Panc1 (cell line): ENCODE results near the gene RHBG. TPM values are rescaled to one million over a fixed set of nuclear protein-coding genes. Genes with fewer than 3 reads are reported as not detected.

Experiments
- ATAC-seq: fragments of 200-7000 bp; cut with Tn5 transposase; 2 replicates; pipeline ENCODE4 v1.9.1; 2020; ENCODE audit warnings: mild to moderate bottlenecking, moderate library complexity
- Bru-seq: library from RNA; stranded (reverse); fragments of 400-500 nt; gene quantifications from one replicate; lab custom pipeline; 2021; lab: Mats Ljungman, UMichigan
- BruChase-seq, 2 experiments: library from RNA; stranded (reverse); fragments of 400-500 nt; gene quantifications; one replicate each; lab custom pipeline; 2021; lab: Mats Ljungman, UMichigan
- BruUV-seq: library from RNA; stranded (reverse); fragments of 400-500 nt; replicated peaks from 2 replicates; lab custom pipeline; 2021; lab: Mats Ljungman, UMichigan
- CTCF ChIA-PET: fragments of 300-600 bp; sonication (Branson Sonifier 250); formaldehyde crosslinking; loops from one replicate; lab custom pipeline; 2022; ENCODE audit warnings: antibody characterized with exemption; lab: Charles Lee
- POLR2A ChIA-PET: fragments of 300-600 bp; sonication (Branson Sonifier 250); formaldehyde crosslinking; loops from one replicate; lab custom pipeline; 2022; ENCODE audit warnings: antibody characterized with exemption; lab: Charles Lee
- DNase-seq: peaks from one replicate; pipeline ENCODE4 v3.0.0-alpha.2; 2010; ENCODE audit warnings: low read depth, low spot score
- H3K27ac ChIP-seq: 2 replicates; pipeline ENCODE4 v1.5.1; 2011; ENCODE audit warnings: mild to moderate bottlenecking, low read length, inconsistent platforms
- H3K27me3 ChIP-seq: fragments of 200-500 bp; sonication (Bioruptor generic); 2 replicates; pipeline ENCODE4 v1.6.0; 2014; ENCODE audit warnings: low read length, inconsistent platforms; ENCODE audit not compliant: control insufficient read depth, insufficient read depth
- H3K36me3 ChIP-seq: fragments of 200-500 bp; sonication (Bioruptor generic); 2 replicates; pipeline ENCODE4 v1.5.1; 2014; ENCODE audit warnings: inconsistent platforms, mild to moderate bottlenecking, low read length, moderate library complexity; ENCODE audit not compliant: control insufficient read depth, insufficient read depth
- H3K4me1 ChIP-seq: 2 replicates; pipeline ENCODE4 v1.5.1; 2011; ENCODE audit warnings: inconsistent platforms, mild to moderate bottlenecking, low read length, moderate library complexity; ENCODE audit not compliant: control insufficient read depth, insufficient read depth
- H3K4me3 ChIP-seq, 2 experiments: 2 replicates each; pipeline ENCODE4 v1.5.1; 2011 to 2012; ENCODE audit warnings: low read depth in 2 of 2, low read length in 2 of 2, mild to moderate bottlenecking in 2 of 2, inconsistent platforms in 1 of 2, moderate library complexity in 1 of 2
- H3K9me3 ChIP-seq: fragments of 200-500 bp; sonication (Bioruptor generic); 2 replicates; pipeline ENCODE4 v1.5.1; 2014; ENCODE audit warnings: low read depth, mild to moderate bottlenecking, inconsistent platforms, low read length, moderate library complexity; ENCODE audit not compliant: control insufficient read depth, insufficient read depth
- POLR2AphosphoS5 ChIP-seq: IDR thresholded peaks from 2 replicates; pipeline ENCODE4 v1.6.1; 2012; ENCODE audit warnings: mild to moderate bottlenecking, low read depth, low read length, moderate library complexity
- SIN3A ChIP-seq: IDR thresholded peaks from 2 replicates; pipeline ENCODE4 v1.6.1; 2012; ENCODE audit warnings: low read depth, mild to moderate bottlenecking, low read length, moderate library complexity, borderline replicate concordance; ENCODE audit not compliant: insufficient read depth
- TCF7L2 ChIP-seq: IDR thresholded peaks from 2 replicates; pipeline ENCODE4 v1.6.1; 2011; ENCODE audit warnings: mild to moderate bottlenecking, low read depth, low read length, inconsistent platforms
- in situ Hi-C: cut with HindIII; loops from 2 replicates; pipeline ENCODE4 v1.10.0; 2016; ENCODE audit warnings: low sequenced_read_pairs, low pct_unique_long_range_greater_than_20kb
- intact Hi-C: fragments of 100-400 bp; cut with micrococcal nuclease; formaldehyde crosslinking; loops from one replicate; pipeline ENCODE4 v1.10.0; 2022; ENCODE audit not compliant: unreplicated experiment
- long read RNA-seq: library from polyadenylated mRNA; unstranded; transcript quantifications from one replicate; pipeline ENCODE4 v2.0.0, GENCODE V29; 2021; ENCODE audit not compliant: unreplicated experiment
- polyA plus RNA-seq: library from polyadenylated mRNA; unstranded; fragments of >200 nt; gene quantifications from one replicate; pipeline ENCODE4 v1.2.1, GENCODE V29; 2012; ENCODE audit warnings: missing spikeins; ENCODE audit not compliant: insufficient read length
- total RNA-seq: library from RNA; stranded (reverse); gene quantifications from one replicate; pipeline ENCODE4 v1.2.1, GENCODE V29; 2021; ENCODE audit not compliant: unreplicated experiment
- TF ChIP-seq, protein P1 (sequence below), 2 experiments: IDR thresholded peaks; 2 replicates each; pipeline ENCODE4 v1.6.1; 2011 to 2012; ENCODE audit warnings: low read depth in 2 of 2, control low read depth in 1 of 2, low read length in 1 of 2, mild to moderate bottlenecking in 1 of 2, moderate library complexity in 1 of 2; ENCODE audit not compliant: insufficient read depth in 1 of 2
- TF ChIP-seq, protein P2 (sequence below): fragments of 450-650 bp; IDR thresholded peaks from 2 replicates; pipeline ENCODE4 v1.5.1; 2017; ENCODE audit warnings: mild to moderate bottlenecking

RHBG gene, protein sequence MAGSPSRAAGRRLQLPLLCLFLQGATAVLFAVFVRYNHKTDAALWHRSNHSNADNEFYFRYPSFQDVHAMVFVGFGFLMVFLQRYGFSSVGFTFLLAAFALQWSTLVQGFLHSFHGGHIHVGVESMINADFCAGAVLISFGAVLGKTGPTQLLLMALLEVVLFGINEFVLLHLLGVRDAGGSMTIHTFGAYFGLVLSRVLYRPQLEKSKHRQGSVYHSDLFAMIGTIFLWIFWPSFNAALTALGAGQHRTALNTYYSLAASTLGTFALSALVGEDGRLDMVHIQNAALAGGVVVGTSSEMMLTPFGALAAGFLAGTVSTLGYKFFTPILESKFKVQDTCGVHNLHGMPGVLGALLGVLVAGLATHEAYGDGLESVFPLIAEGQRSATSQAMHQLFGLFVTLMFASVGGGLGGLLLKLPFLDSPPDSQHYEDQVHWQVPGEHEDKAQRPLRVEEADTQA
- total RNA-seq (0.28 TPM), Bru-seq, nascent RNA (percentile 18 among the genes with signal in this experiment), BruChase-seq, experiment 1, labeled RNA remaining after a 2-hour chase (percentile 23 among the genes with signal in this experiment), BruChase-seq, experiment 2, labeled RNA remaining after a 6-hour chase (percentile 18 among the genes with signal in this experiment)
- not detected for polyA plus RNA-seq
- long read RNA-seq, result 0 reads

DNA sequence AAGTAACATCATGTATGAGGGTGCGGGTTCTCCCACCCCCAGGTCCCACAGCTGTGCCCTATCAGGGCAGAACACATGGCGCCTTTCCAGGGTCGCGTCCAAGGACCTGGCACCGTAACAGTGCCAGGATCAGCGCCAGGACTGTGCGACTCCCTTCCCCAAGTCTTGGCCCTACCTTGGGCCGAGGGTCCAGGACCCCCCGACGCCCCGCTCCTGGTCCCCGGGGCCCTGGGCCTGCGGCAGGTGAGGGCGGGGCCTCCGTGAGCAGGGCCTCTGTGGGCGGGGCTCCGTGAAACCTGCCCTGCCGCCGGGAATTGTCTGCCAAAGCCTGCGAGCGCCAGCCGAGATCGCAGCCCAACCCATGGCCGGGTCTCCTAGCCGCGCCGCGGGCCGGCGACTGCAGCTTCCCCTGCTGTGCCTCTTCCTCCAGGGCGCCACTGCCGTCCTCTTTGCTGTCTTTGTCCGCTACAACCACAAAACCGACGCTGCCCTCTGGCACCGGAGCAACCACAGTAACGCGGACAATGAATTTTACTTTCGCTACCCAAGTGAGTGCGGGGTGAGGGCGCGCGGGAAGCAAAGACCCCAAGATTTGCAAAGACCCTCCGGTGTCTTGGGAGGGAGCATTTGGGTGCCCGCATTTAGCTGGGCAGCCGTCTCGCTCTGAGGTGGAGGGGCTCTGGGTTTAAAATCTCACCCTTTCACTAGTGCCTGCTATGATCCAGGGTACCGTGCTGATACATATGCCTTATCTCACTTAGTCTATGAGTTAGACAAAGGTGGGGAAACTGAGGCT is at the start of gene RHBG:
TSS of gene RHBG (plus strand) at position 323 of the 796 bp plus-strand sequence. CDS start at position 362, 39 bp downstream.
- ATAC-seq, result peak; percentile 69
- TF ChIP-seq SIN3A (no peak), POLR2AphosphoS5 (no peak), TCF7L2 (no peak)
- TF ChIP-seq, protein P1, sequence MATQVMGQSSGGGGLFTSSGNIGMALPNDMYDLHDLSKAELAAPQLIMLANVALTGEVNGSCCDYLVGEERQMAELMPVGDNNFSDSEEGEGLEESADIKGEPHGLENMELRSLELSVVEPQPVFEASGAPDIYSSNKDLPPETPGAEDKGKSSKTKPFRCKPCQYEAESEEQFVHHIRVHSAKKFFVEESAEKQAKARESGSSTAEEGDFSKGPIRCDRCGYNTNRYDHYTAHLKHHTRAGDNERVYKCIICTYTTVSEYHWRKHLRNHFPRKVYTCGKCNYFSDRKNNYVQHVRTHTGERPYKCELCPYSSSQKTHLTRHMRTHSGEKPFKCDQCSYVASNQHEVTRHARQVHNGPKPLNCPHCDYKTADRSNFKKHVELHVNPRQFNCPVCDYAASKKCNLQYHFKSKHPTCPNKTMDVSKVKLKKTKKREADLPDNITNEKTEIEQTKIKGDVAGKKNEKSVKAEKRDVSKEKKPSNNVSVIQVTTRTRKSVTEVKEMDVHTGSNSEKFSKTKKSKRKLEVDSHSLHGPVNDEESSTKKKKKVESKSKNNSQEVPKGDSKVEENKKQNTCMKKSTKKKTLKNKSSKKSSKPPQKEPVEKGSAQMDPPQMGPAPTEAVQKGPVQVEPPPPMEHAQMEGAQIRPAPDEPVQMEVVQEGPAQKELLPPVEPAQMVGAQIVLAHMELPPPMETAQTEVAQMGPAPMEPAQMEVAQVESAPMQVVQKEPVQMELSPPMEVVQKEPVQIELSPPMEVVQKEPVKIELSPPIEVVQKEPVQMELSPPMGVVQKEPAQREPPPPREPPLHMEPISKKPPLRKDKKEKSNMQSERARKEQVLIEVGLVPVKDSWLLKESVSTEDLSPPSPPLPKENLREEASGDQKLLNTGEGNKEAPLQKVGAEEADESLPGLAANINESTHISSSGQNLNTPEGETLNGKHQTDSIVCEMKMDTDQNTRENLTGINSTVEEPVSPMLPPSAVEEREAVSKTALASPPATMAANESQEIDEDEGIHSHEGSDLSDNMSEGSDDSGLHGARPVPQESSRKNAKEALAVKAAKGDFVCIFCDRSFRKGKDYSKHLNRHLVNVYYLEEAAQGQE (IDR thresholded peaks at IDR 0.05; ENCODE audit: insufficient read depth in 1 of 2, low read depth in 2 of 2, low read length in 1 of 2), result no peak
- TF ChIP-seq, protein P2, sequence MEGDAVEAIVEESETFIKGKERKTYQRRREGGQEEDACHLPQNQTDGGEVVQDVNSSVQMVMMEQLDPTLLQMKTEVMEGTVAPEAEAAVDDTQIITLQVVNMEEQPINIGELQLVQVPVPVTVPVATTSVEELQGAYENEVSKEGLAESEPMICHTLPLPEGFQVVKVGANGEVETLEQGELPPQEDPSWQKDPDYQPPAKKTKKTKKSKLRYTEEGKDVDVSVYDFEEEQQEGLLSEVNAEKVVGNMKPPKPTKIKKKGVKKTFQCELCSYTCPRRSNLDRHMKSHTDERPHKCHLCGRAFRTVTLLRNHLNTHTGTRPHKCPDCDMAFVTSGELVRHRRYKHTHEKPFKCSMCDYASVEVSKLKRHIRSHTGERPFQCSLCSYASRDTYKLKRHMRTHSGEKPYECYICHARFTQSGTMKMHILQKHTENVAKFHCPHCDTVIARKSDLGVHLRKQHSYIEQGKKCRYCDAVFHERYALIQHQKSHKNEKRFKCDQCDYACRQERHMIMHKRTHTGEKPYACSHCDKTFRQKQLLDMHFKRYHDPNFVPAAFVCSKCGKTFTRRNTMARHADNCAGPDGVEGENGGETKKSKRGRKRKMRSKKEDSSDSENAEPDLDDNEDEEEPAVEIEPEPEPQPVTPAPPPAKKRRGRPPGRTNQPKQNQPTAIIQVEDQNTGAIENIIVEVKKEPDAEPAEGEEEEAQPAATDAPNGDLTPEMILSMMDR, result no peak
- in situ Hi-C loops (no loop called here), intact Hi-C loops (no loop called here)
- BruUV-seq, result no TSS peak
- Histone ChIP-seq H3K36me3 (no peaks in the 10 kb centered on the region; the same call in 1 of the 2 replicates), H3K27ac (0 out of 2 replicates have a peak within 1 kb of the TSS, but pooled peaks have one; percentile 54), H3K4me1 (peaks cover 5% of the 10 kb centered on the region; the same call in 1 of the 2 replicates), H3K4me3 (peak within 1 kb of the TSS; percentile 41 to 52), H3K9me3 (no peaks in the 10 kb centered on the region), H3K27me3 (no peaks in the 10 kb centered on the region)
- ChIA-PET POLR2A (no interaction called here), CTCF (interaction anchor here (1.1 kb wide), 1 partner anchor 13 kb away, joined by 3 read pairs; no protein-coding TSS in a partner anchor)
- no peak for DNase-seq

DNA sequence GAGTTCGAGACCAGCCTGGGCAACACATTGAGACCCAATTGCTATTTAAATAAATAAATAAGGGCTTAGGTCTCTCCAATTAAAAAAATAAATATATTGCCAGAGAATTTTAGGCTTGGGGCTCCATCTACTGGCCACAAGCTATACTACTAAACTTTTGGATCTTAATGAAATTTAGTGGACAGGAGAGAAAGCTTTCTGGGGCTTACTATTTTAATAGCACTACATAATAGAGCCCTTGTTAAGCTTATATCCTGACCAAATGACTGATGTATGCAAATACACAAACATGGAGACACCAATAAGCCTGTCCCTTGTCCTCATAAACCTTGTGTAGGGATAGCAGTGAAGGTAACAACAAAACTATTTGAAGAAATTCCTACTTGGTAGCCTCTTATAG is 49.3 kb upstream of the RHBG start:
- H3K27ac ChIP-seq, result no peak overlapping the region

More for the DNA sequence above, 49.3 kb upstream of the RHBG start:
- intact Hi-C loops (no loop called here), in situ Hi-C loops (no loop called here)
- Histone ChIP-seq H3K9me3 (no peaks in the 10 kb centered on the region), H3K4me1 (no peaks in the 10 kb centered on the region), H3K27me3 (no peaks in the 10 kb centered on the region), H3K36me3 (peaks cover 52% of the 10 kb centered on the region), H3K4me3 (no peak overlapping the region)
- CTCF ChIA-PET, result interaction anchor here (0.7 kb wide), 1 partner anchor 229 kb away, joined by 3 read pairs; no protein-coding TSS in a partner anchor
- POLR2A ChIA-PET, result no interaction called here
- ATAC-seq (no peak), DNase-seq (no peak)
- BruUV-seq, result no TSS peak
- TF ChIP-seq, protein P2, result peak; percentile 76
- TF ChIP-seq, protein P1 (IDR thresholded peaks at IDR 0.05; ENCODE audit: insufficient read depth in 1 of 2, low read depth in 2 of 2, low read length in 1 of 2), result no peak
